ENCODE data around the gene UBE2Q1.

Gene UBE2Q1

DNA sequence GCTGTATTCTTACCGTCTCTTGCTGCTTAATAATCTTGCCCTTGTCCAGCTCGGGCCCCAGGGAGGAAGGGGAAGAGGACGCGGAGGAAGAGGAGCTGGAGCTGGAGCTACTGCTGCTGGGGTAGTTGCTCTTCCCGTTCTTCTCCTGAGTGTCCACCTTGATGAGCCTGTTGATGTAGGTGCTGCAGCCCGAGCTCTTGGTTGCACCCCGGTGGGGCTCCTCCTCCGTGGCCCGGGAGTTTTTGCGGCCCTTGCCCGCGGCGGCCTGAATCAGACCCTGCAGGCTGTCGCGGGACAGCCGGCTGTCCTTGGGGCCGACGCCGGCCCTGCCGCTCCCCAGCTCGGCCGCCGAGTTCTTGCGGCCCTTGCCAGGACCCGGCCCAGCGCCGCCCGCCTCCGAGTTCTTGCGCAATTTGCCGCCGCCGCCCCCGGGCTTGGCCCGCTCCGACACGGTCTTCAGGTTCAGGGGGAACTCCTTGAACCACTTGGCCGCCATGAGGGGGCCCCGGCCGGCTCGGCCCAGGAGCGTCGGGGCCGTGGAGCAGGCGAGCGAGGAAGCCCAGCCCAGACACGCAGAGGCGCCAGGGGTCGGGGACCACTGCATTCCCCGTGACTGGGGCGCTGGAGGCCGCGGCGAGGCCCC lies 56.9 kb downstream of the UBE2Q1 start:
- no peak for DNase-seq

DNA sequence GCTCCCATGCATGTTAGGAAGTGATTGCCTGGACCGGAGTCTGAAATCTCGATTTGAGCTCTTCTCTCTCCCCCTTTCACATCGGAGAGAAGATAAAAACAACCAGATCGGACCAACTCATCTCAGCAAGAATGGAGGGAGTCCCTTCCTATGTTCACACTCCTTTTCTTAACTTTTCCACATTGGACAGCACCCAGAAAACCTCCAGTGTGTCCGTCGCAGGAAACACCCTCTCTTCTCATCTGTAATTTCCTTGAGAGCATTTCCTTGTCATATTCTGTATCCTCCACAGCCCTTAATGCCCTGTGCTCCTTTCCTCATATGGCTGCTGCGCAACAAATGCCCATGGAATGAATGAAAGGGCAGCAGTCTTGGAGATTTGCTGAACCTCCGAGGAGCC lies 57.9 kb downstream of the UBE2Q1 start:
- no peak for DNase-seq

DNA sequence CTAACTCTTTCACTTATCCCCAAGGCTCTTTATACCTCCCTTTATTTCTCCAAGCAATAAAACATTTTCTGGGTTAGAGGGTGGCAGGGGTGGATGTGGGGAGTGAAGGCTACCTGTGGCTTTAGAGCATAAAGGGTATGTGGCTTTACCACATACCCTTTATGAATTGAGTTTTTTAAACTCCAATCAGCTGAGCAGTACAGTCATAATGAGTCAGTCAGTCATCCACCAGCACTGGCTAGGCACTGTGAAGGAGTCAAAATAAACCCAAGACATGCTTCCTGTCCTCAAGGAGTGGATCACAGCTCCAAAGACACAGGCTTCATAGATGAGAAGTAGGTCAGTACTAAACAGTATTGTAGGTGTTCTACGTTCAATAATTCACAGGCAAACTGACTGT lies 59.0 kb downstream of the UBE2Q1 start:
- no peak for DNase-seq

All from NCI-H1417 (cell line).